ENCODE measurements around the gene OBSCN.

DNA sequence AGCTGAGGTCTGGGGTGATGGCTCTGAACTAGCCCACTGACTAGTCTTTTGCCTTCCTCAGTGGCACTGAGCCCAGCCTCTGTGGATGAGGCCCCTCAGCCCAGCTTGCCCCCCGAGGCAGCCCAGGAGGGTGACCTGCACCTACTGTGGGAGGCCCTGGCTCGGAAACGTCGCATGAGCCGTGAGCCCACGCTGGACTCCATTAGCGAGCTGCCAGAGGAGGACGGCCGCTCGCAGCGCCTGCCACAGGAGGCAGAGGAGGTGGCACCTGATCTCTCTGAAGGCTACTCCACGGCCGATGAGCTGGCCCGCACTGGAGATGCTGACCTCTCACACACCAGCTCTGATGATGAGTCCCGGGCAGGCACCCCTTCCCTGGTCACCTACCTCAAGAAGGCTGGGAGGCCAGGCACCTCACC, 111.0 kb downstream of the OBSCN start:
- TF ChIP-seq, protein P1, sequence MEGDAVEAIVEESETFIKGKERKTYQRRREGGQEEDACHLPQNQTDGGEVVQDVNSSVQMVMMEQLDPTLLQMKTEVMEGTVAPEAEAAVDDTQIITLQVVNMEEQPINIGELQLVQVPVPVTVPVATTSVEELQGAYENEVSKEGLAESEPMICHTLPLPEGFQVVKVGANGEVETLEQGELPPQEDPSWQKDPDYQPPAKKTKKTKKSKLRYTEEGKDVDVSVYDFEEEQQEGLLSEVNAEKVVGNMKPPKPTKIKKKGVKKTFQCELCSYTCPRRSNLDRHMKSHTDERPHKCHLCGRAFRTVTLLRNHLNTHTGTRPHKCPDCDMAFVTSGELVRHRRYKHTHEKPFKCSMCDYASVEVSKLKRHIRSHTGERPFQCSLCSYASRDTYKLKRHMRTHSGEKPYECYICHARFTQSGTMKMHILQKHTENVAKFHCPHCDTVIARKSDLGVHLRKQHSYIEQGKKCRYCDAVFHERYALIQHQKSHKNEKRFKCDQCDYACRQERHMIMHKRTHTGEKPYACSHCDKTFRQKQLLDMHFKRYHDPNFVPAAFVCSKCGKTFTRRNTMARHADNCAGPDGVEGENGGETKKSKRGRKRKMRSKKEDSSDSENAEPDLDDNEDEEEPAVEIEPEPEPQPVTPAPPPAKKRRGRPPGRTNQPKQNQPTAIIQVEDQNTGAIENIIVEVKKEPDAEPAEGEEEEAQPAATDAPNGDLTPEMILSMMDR (IDR thresholded peaks at IDR 0.05), result no peak
- no peak for TF ChIP-seq ZFX (IDR thresholded peaks at IDR 0.05; ENCODE audit: borderline replicate concordance)

Measured in 22Rv1 (cell line).